HG02759 (cell line): ENCODE measurements around the gene CCNK.

Source experiments
- ATAC-seq: cut with Tn5 transposase; IDR thresholded peaks from one replicate; pipeline ENCODE4 v1.9.1; 2021; ENCODE audit warnings: mild to moderate bottlenecking, moderate library complexity; ENCODE audit not compliant: unreplicated experiment

CCNK gene

GRCh38 chr14:99518441-99519346, 37.5 kb downstream of the CCNK start:
- ATAC-seq: peak; percentile 73

GRCh38 chr14:99519347-99519881, 38.2 kb downstream of the CCNK start:
- no peak for ATAC-seq

GRCh38 chr14:99519931-99520421, 38.8 kb downstream of the CCNK start:
- no peak for ATAC-seq

DNA sequence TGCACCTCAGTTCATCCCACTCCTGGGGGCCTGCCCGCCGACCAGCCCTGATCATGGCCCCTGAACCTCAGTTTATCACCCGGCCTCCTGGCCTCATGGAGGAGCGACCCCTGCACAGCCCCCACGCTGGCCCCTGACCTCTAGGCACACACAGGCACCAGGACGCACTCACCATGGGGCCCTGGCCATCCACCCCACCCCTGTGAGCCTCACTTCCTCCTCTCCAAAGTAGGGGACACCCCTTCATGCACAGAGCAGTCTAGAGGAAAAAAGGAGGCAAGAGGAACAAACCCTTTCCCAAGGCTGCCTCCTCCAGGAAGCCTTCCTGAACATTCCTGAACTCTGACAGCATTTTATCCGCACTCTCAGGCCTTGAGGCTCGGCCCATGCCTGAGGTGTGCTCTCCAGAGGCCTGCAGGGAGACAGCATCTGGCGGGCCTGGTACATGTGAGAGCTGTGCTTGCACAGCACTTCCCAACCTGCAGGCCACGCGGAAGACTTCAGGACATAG, 39.4 kb downstream of the CCNK start:
- ATAC-seq: no peak

- ATAC-seq: no peak
Observed at GRCh38 chr14:99521176-99522024, 40.2 kb downstream of the CCNK start.

- ATAC-seq: no peak
Observed at GRCh38 chr14:99522025-99522401, 40.8 kb downstream of the CCNK start.

- no peak for ATAC-seq
Observed at GRCh38 chr14:99522457-99522891, 41.3 kb downstream of the CCNK start.

DNA sequence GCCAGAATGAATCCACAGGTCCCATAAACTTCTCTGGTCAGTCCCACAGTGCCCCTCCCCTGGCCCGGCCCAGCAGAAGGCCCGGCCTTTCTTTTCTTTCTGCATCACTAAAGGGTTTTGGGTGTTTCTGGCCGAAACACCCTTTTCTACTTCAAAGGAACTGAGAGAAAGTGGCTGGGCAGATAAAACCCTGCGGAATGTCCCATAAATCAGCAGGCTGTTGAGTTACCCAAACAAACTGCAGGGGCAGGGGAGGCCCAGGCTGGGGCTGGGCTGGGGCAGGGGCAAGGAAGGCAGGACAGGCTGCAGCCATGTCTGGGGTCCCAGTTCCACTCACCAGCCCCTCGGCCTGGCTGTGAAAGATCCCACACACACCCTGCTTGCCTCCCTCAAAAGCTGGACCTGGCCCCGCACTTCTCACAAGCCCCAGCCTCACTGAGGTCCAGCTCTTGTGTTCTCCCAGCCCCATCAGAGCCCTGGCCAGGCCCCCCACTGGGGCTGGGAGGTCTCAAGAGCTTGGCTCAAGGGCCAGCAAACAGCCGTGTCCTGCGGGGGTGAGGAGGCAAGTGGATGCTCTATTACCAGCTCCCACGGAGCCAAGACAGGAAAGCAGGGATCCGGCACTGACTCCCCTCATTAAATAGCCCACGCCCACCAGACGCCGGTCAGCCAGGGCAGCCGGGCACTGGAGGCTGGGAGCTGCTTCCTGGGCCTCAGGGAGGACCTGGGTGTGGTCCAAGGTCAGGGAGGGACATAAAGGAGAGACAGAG, 41.9 kb downstream of the CCNK start:
- no peak for ATAC-seq

GRCh38 chr14:99523704-99524055, 42.5 kb downstream of the CCNK start:
- no peak for ATAC-seq

GRCh38 chr14:99524091-99524661, 43.0 kb downstream of the CCNK start:
- ATAC-seq: no peak

- ATAC-seq: no peak
Observed at GRCh38 chr14:99524804-99525698, 43.8 kb downstream of the CCNK start.

DNA sequence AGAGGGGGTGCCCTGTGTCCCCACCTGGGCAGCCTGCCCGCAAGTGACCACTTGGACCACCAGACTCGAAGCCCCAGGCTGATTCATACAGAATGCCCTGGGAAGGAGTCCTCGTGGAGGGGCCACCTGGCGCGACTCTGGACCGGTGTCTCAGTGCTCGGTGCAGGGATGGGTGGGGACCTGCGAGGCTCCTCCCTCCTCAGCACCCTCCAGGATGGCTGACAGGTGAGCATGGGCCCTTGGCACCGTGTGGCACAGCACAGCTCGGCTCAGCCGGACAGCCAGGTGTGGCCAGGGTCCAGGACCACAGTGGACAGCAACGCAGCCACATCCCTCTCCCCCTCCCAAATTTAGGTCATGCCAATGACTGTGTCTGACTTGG, 44.5 kb downstream of the CCNK start:
- ATAC-seq: no peak

DNA sequence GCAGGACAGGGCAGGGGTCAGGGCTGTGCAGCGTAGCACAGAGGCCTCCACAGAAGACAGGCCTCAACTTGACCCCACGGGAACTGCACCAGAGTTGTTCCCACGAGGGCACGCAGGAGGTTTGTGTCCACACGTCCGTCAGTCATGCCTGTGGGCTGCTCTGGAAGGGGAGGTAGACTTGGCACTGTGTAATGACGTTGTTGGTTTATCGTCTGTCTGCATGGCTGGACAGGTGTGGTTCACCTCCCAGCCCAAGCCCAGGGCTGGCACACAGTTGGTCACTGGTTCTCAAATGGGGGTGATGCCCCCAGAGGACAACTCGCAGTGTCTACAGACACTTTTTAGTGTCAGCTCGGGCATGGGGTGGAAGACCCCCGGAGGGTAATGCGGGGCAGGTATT, 45.8 kb downstream of the CCNK start:
- ATAC-seq: no peak

GRCh38 chr14:99527427-99528076, 46.3 kb downstream of the CCNK start:
- ATAC-seq: no peak

DNA sequence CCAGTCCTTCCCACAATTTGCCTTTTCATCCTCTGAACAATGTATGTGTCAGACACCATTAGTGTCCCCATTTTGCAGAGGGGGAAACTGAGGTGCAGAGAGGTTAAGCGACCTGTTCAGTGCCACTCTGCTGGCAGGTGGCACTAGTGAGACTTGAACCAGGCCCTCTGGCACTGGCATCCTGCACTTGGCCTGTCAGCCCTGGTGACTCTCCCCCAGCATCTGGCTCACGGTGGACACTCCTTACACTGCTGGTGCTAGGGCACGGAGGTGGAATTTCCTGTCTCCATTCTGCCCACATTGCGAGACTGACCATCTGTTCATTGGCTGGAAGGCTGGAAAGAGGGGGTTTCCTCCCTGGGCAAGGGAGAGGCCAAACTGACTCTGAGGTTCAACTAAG, 48.7 kb downstream of the CCNK start:
- ATAC-seq: no peak

GRCh38 chr14:99530407-99531155, 49.4 kb downstream of the CCNK start:
- no peak for ATAC-seq

- ATAC-seq: no peak
Observed at GRCh38 chr14:99531251-99532096, 50.3 kb downstream of the CCNK start.
